CD14-positive monocyte (primary cell): ENCODE measurements around the gene COL19A1. TPM values are rescaled to one million over a fixed set of nuclear protein-coding genes. Genes with fewer than 3 reads are reported as not detected.

ENCODE experiments used
- DNase-seq, 3 donors: peaks; one replicate each; pipeline ENCODE4 v3.0.0-alpha.2; 2011 to 2022
- H2AFZ ChIP-seq: 2 replicates; pipeline ENCODE4 v1.6.0; 2012; ENCODE audit warnings: mild to moderate bottlenecking, low read depth, low read length, inconsistent platforms; ENCODE audit not compliant: insufficient read depth, poor library complexity, severe bottlenecking
- H3K27ac ChIP-seq, 2 donors: 1 replicate in 1 of 2; 2 replicates in 1 of 2; pipeline ENCODE4 v1.5.1; 2012 to 2013; ENCODE audit warnings: low read length in 2 of 2, control low read depth in 1 of 2, inconsistent platforms in 1 of 2, low read depth in 1 of 2, mild to moderate bottlenecking in 1 of 2
- H3K27me3 ChIP-seq, 2 donors: one replicate each; pipeline versions ENCODE4 v1.6.0 to v1.6.1; 2011 to 2013; ENCODE audit warnings: low read length in 2 of 2; ENCODE audit not compliant: control insufficient read depth in 2 of 2, insufficient read depth in 2 of 2
- H3K36me3 ChIP-seq, 2 donors: replicated peaks in 1 of 2; 1 replicate in 1 of 2; 2 replicates in 1 of 2; pipeline versions ENCODE4 v1.5.1 to v1.6.1; 2012 to 2013; ENCODE audit warnings: low read length in 2 of 2, control low read depth in 1 of 2, inconsistent platforms in 1 of 2, mild to moderate bottlenecking in 1 of 2; ENCODE audit not compliant: insufficient read depth in 2 of 2, control insufficient read depth in 1 of 2
- H3K4me1 ChIP-seq, 2 donors: 1 replicate in 1 of 2; 2 replicates in 1 of 2; pipeline versions ENCODE4 v1.5.1 to v1.6.1; 2012 to 2013; ENCODE audit warnings: low read length in 2 of 2, control low read depth in 1 of 2, inconsistent platforms in 1 of 2, mild to moderate bottlenecking in 1 of 2, moderate library complexity in 1 of 2; ENCODE audit not compliant: insufficient read depth in 2 of 2, control insufficient read depth in 1 of 2
- H3K4me2 ChIP-seq: replicated peaks from 2 replicates; pipeline ENCODE3; 2012; ENCODE audit warnings: low read length, moderate library complexity, mild to moderate bottlenecking; ENCODE audit not compliant: poor library complexity, severe bottlenecking; ENCODE audit errors: extremely low read depth
- H3K4me3 ChIP-seq, 3 experiments: fragments of 200-600 bp in 1 of 3; sonication (generic) in 1 of 3; replicated peaks in 1 of 3; 1 replicate in 2 of 3; 2 replicates in 1 of 3; pipeline ENCODE4 v1.5.1; 2011 to 2013; ENCODE audit warnings: low read length in 3 of 3, mild to moderate bottlenecking in 3 of 3, control low read depth in 2 of 3, low read depth in 2 of 3, inconsistent platforms in 1 of 3, moderate library complexity in 1 of 3
- H3K79me2 ChIP-seq: 2 replicates; pipeline ENCODE4 v1.6.0; 2012; ENCODE audit warnings: mild to moderate bottlenecking, control low read depth, inconsistent platforms, low read length, moderate library complexity; ENCODE audit not compliant: insufficient read depth
- H3K9ac ChIP-seq: 2 replicates; pipeline ENCODE4 v1.6.0; 2017; ENCODE audit warnings: low read length, mild to moderate bottlenecking; ENCODE audit not compliant: insufficient read depth, poor library complexity, severe bottlenecking
- H3K9me3 ChIP-seq, 2 donors: replicated peaks in 1 of 2; 1 replicate in 1 of 2; 2 replicates in 1 of 2; pipeline versions ENCODE4 v1.5.1 to v1.6.1; 2012 to 2013; ENCODE audit warnings: low read length in 2 of 2, control low read depth in 1 of 2; ENCODE audit not compliant: control insufficient read depth in 1 of 2, insufficient read depth in 1 of 2
- H4K20me1 ChIP-seq: 2 replicates; pipeline ENCODE4 v1.6.0; 2012; ENCODE audit warnings: mild to moderate bottlenecking, low read length, control low read depth, moderate library complexity; ENCODE audit not compliant: insufficient read depth
- H3K27ac Mint-ChIP-seq, 7 donors: one replicate each; pipeline ENCODE4 v1.8.0; 2020; ENCODE audit warnings: mild to moderate bottlenecking in 7 of 7, mixed read lengths in 7 of 7, moderate library complexity in 6 of 7, inconsistent platforms in 2 of 7
- H3K27me3 Mint-ChIP-seq, 3 donors: one replicate each; pipeline ENCODE4 v1.8.0; 2021 to 2022; ENCODE audit warnings: low read depth in 3 of 3, mild to moderate bottlenecking in 3 of 3, mixed read lengths in 3 of 3, moderate library complexity in 3 of 3, inconsistent platforms in 1 of 3
- H3K36me3 Mint-ChIP-seq, 2 donors: one replicate each; pipeline ENCODE4 v1.8.0; 2020; ENCODE audit warnings: mixed read lengths in 2 of 2, inconsistent platforms in 1 of 2, mild to moderate bottlenecking in 1 of 2
- H3K4me1 Mint-ChIP-seq: one replicate; pipeline ENCODE4 v1.8.0; 2020; ENCODE audit warnings: mild to moderate bottlenecking, mixed read lengths
- H3K4me3 Mint-ChIP-seq, 2 donors: one replicate each; pipeline ENCODE4 v1.8.0; 2020; ENCODE audit warnings: mild to moderate bottlenecking in 2 of 2, mixed read lengths in 2 of 2, moderate library complexity in 1 of 2
- H3K9me3 Mint-ChIP-seq, 7 donors: one replicate each; pipeline ENCODE4 v1.8.0; 2020 to 2022; ENCODE audit warnings: mixed read lengths in 7 of 7, mild to moderate bottlenecking in 6 of 7, moderate library complexity in 6 of 7, inconsistent platforms in 2 of 7
- WGBS: methylation state at CpG from one replicate; pipeline ENCODE4 v1.1.5; 2013; ENCODE audit warnings: missing lambda C conversion rate; ENCODE audit not compliant: insufficient coverage; 5-methylcytosine and 5-hydroxymethylcytosine counted together
- intact Hi-C, 2 donors: fragments of 100-400 bp; cut with micrococcal nuclease; formaldehyde crosslinking; loops; one replicate each; pipeline versions ENCODE4 v1.15.0 to v1.15.1; 2023
- polyA plus RNA-seq, 3 donors: library from polyadenylated mRNA; depleted of rRNA in 1 of 3; unstranded in 2 of 3; stranded (reverse) in 1 of 3; fragments of 300-500 nt in 2 of 3; fragments of >200 nt in 1 of 3; fragmentation: Illumina TruSeq in 2 of 3; gene quantifications; 1 replicate in 2 of 3; 2 replicates in 1 of 3; pipeline ENCODE4 v1.2.3, GENCODE V29; 2012 to 2021
- TF ChIP-seq, protein P1 (sequence below): fragments of 200-600 bp; IDR thresholded peaks from one replicate; pipeline ENCODE4 v1.8.0; 2022; ENCODE audit warnings: antibody characterized with exemption, mild to moderate bottlenecking

The COL19A1 gene
- polyA plus RNA-seq, 3 donors: not detected

- Mint-ChIP-seq H3K4me3 (no peak overlapping the region), H3K9me3 (peaks cover 0 to 6% (median 5%) of the 10 kb centered on the region in 7 donors), H3K36me3 (no peaks in the 10 kb centered on the region), H3K4me1 (no peaks in the 10 kb centered on the region), H3K27ac (no peak overlapping the region), H3K27me3 (no peaks in the 10 kb centered on the region)
- Histone ChIP-seq H3K27me3 (no peaks in the 10 kb centered on the region), H2AFZ (no peak overlapping the region), H3K9ac (no peak overlapping the region), H3K79me2 (no peaks in the 10 kb centered on the region), H3K4me1 (no peaks in the 10 kb centered on the region), H3K4me3 (no peak overlapping the region), H4K20me1 (no peaks in the 10 kb centered on the region), H3K36me3 (no peaks in the 10 kb centered on the region), H3K27ac (no peak overlapping the region), H3K9me3 (no peaks in the 10 kb centered on the region), H3K4me2 (no peak overlapping the region)
- TF ChIP-seq, protein P1, sequence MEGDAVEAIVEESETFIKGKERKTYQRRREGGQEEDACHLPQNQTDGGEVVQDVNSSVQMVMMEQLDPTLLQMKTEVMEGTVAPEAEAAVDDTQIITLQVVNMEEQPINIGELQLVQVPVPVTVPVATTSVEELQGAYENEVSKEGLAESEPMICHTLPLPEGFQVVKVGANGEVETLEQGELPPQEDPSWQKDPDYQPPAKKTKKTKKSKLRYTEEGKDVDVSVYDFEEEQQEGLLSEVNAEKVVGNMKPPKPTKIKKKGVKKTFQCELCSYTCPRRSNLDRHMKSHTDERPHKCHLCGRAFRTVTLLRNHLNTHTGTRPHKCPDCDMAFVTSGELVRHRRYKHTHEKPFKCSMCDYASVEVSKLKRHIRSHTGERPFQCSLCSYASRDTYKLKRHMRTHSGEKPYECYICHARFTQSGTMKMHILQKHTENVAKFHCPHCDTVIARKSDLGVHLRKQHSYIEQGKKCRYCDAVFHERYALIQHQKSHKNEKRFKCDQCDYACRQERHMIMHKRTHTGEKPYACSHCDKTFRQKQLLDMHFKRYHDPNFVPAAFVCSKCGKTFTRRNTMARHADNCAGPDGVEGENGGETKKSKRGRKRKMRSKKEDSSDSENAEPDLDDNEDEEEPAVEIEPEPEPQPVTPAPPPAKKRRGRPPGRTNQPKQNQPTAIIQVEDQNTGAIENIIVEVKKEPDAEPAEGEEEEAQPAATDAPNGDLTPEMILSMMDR: no peak
- DNase-seq: no peak
- no CpG with 5 or more reads among the region's 2 CpGs for WGBS
- intact Hi-C loops: no loop called here
These were observed 47.7 kb downstream of the COL19A1 start for GRCh38 chr6:69914015-69914485.

DNA sequence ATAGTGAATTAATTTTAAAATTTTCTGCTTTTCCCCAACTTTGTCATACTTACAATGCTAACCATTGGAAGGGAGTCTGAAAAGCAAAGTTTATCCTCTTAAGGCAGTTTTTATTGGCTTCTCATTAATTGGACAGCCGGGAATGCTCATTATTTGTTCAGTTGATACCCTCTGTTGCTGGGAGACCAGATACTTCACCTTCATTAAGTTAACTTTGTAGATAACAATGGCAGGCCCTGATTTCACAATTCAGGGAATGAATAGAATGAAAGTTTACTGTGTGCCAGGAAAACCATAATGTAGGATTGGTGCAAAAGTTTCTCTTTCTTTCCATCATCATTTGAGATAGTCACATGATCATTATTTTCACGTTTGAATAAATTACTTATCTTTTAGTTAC lies 49.0 kb downstream of the COL19A1 start:
- Mint-ChIP-seq H3K36me3 (no peaks in the 10 kb centered on the region), H3K4me3 (no peak overlapping the region), H3K9me3 (peaks cover 0 to 8% (median 5%) of the 10 kb centered on the region in 7 donors), H3K27ac (no peak overlapping the region), H3K27me3 (no peaks in the 10 kb centered on the region), H3K4me1 (no peaks in the 10 kb centered on the region)
- H4K20me1 ChIP-seq: no peaks in the 10 kb centered on the region
- intact Hi-C loops: no loop called here
- H3K4me3 ChIP-seq: no peak overlapping the region
- no peak overlapping the region for H3K4me2 ChIP-seq
- no peaks in the 10 kb centered on the region for H3K27me3 ChIP-seq
- H3K9ac ChIP-seq: no peak overlapping the region
- H3K36me3 ChIP-seq: no peaks in the 10 kb centered on the region
- DNase-seq: no peak
- no peak overlapping the region for H3K27ac ChIP-seq
- H3K9me3 ChIP-seq: no peaks in the 10 kb centered on the region
- no peaks in the 10 kb centered on the region for H3K4me1 ChIP-seq
- no peaks in the 10 kb centered on the region for H3K79me2 ChIP-seq
- no peak overlapping the region for H2AFZ ChIP-seq
- TF ChIP-seq, protein P1: no peak
- whole genome bisulfite sequencing: no CpG with 5 or more reads among the region's 2 CpGs
